Chondrocyte (in vitro differentiated cells): ENCODE results near the gene STOX1. TPM values are rescaled to one million over a fixed set of nuclear protein-coding genes. Genes with fewer than 3 reads are reported as not detected.
A peak's percentile ranks its signal among the peaks of the same experiment; 100 is the strongest.
"Not testable (repeated sequence)": the region's sequence is repeated elsewhere in the genome, so short reads cannot be mapped to it uniquely, and the experiment has no call there.

Experiments used
- DNase-seq: peaks from one replicate; pipeline ENCODE4 v3.0.0; 2021; ENCODE audit warnings: mixed read lengths, low spot score
- H3K27ac Mint-ChIP-seq: one replicate; pipeline ENCODE4 v1.8.0; 2021; ENCODE audit warnings: mild to moderate bottlenecking, moderate library complexity, mixed read lengths; ENCODE audit not compliant: unreplicated experiment
- H3K27me3 Mint-ChIP-seq: 2 replicates; pipeline ENCODE4 v1.8.0; 2021; ENCODE audit warnings: low read depth, mixed read lengths
- H3K36me3 Mint-ChIP-seq: 2 replicates; pipeline ENCODE4 v1.8.0; 2021; ENCODE audit warnings: low read depth, mixed read lengths
- H3K4me1 Mint-ChIP-seq: 2 replicates; pipeline ENCODE4 v1.8.0; 2021; ENCODE audit warnings: low read depth, mild to moderate bottlenecking, mixed read lengths
- H3K4me3 Mint-ChIP-seq: one replicate; pipeline ENCODE4 v1.8.0; 2021; ENCODE audit warnings: mild to moderate bottlenecking, moderate library complexity, mixed read lengths; ENCODE audit not compliant: unreplicated experiment
- H3K9me3 Mint-ChIP-seq: 2 replicates; pipeline ENCODE4 v1.8.0; 2021; ENCODE audit warnings: low read depth, mixed read lengths
- CTCF ChIP-seq: fragments of 200-600 bp; sonication (generic); IDR thresholded peaks from 2 replicates; pipeline ENCODE4 v1.5.0; 2021; ENCODE audit warnings: antibody characterized with exemption, mild to moderate bottlenecking, moderate library complexity
- total RNA-seq: library from RNA; stranded (reverse); gene quantifications from 3 replicates; pipeline ENCODE4 v1.2.1, GENCODE V29; 2021

The STOX1 gene
- total RNA-seq, 1 donor from 2014 or later: 0.97 TPM

- no peak overlapping the region for H3K4me3 Mint-ChIP-seq
- peaks cover 3% of the 10 kb centered on the region for H3K27me3 Mint-ChIP-seq
- TF ChIP-seq CTCF: no peak
- DNase-seq: no peak
- no peaks in the 10 kb centered on the region for H3K4me1 Mint-ChIP-seq
- H3K9me3 Mint-ChIP-seq: peaks cover 33% of the 10 kb centered on the region
- no peak overlapping the region for H3K27ac Mint-ChIP-seq
- peaks cover 9% of the 10 kb centered on the region for H3K36me3 Mint-ChIP-seq
Measured at GRCh38 chr10:68861253-68861652, 33.9 kb downstream of the STOX1 start.

- no peak for TF ChIP-seq CTCF
- Mint-ChIP-seq H3K27me3 (no peaks in the 10 kb centered on the region), H3K4me3 (no peak overlapping the region), H3K36me3 (peaks cover 10% of the 10 kb centered on the region), H3K4me1 (peaks cover 3% of the 10 kb centered on the region), H3K9me3 (peaks cover 38% of the 10 kb centered on the region), H3K27ac (no peak overlapping the region)
- no peak for DNase-seq
Measured at GRCh38 chr10:68864611-68865010, 37.3 kb downstream of the STOX1 start.

GRCh38 chr10:68868173-68868572, 40.8 kb downstream of the STOX1 start:
- H3K36me3 Mint-ChIP-seq, H3K4me3 Mint-ChIP-seq, H3K27ac Mint-ChIP-seq, DNase-seq, H3K27me3 Mint-ChIP-seq: not testable (repeated sequence)
- H3K4me1 Mint-ChIP-seq: peaks cover 33% of the 10 kb centered on the region
- peaks cover 14% of the 10 kb centered on the region for H3K9me3 Mint-ChIP-seq

- TF ChIP-seq CTCF: no peak
- peaks cover 33% of the 10 kb centered on the region for H3K4me1 Mint-ChIP-seq
- H3K27ac Mint-ChIP-seq: no peak overlapping the region
- H3K27me3 Mint-ChIP-seq: no peaks in the 10 kb centered on the region
- no peak overlapping the region for H3K4me3 Mint-ChIP-seq
- H3K36me3 Mint-ChIP-seq: peaks cover 1% of the 10 kb centered on the region
- peaks cover 14% of the 10 kb centered on the region for H3K9me3 Mint-ChIP-seq
- DNase-seq: no peak
Measured at GRCh38 chr10:68869623-68870022, 42.3 kb downstream of the STOX1 start.

GRCh38 chr10:68870061-68870460, 42.7 kb downstream of the STOX1 start:
- H3K9me3 Mint-ChIP-seq: peaks cover 14% of the 10 kb centered on the region
- no peaks in the 10 kb centered on the region for H3K27me3 Mint-ChIP-seq
- H3K27ac Mint-ChIP-seq: no peak overlapping the region
- TF ChIP-seq CTCF: no peak
- DNase-seq: no peak
- H3K4me1 Mint-ChIP-seq: peaks cover 33% of the 10 kb centered on the region
- peaks cover 1% of the 10 kb centered on the region for H3K36me3 Mint-ChIP-seq
- no peak overlapping the region for H3K4me3 Mint-ChIP-seq

- Mint-ChIP-seq H3K4me1 (peaks cover 33% of the 10 kb centered on the region), H3K36me3 (peaks cover 1% of the 10 kb centered on the region), H3K9me3 (peaks cover 14% of the 10 kb centered on the region)
Measured at GRCh38 chr10:68870545-68871104, 43.3 kb downstream of the STOX1 start.

More at GRCh38 chr10:68870545-68871104, 43.3 kb downstream of the STOX1 start:
- no peak for TF ChIP-seq CTCF
- Mint-ChIP-seq H3K27me3 (no peaks in the 10 kb centered on the region), H3K4me3 (no peak overlapping the region), H3K27ac (peak overlapping the region; percentile 96)
- DNase-seq: no peak
